CD4-positive, alpha-beta T cell treated with Interleukin-15 for 1 hour (primary cell): ENCODE results near the gene FAM174B.

Experiments used
- DNase-seq: peaks from one replicate; pipeline ENCODE4 v3.0.0-alpha.2; 2020

FAM174B gene

DNA sequence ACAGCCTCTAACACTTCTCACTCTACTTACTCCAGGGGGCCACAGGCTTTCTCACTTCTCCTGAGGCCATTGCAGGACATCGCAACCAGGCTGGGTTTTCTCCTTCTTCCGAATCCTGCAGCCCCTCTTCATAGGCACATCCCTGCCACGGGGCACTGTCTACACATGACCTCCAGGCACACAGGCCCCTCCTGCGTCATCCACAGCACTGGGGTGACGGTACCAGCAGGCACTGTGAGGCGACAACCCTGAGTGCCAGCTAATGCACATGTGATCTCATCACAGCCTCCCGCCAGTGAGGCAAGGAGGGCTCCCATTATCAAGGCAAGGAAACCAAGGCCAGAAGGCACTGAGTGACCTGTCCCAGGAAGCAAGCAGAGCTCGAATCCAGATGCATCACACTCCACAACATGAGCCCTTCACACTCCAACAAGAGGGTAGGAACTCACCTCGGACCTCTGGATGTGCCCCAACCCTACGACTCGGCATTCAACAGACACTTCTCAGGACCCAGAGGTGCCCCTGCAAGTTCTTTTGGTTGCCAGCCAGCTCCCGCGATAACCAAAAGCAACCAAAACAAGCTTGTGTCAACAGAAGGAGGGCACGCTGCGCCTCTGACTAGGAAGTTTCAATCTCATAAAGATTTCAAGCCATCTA, 16.7 kb downstream of the FAM174B start:
- DNase-seq = no peak

DNA sequence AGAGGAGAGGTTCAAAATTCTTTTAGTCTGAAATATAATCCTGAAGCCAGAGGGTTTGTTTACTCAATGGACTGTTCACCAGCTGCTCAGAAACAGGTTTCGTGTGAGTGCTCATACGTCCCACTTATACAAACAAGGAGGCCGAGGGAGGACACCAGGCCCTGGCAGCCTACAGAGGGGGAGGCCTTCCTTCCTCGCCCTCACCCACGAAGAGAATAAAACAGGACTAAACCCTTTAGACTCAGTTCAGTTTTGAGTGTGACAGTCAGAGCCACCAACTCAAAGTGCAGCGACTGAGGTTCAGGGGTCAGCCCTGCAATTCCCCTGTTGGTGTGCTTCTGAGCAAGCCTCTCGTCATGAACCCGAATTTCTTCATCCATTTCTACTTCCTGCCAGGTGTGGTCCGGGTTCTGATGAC, 17.3 kb downstream of the FAM174B start:
- no peak for DNase-seq

DNA sequence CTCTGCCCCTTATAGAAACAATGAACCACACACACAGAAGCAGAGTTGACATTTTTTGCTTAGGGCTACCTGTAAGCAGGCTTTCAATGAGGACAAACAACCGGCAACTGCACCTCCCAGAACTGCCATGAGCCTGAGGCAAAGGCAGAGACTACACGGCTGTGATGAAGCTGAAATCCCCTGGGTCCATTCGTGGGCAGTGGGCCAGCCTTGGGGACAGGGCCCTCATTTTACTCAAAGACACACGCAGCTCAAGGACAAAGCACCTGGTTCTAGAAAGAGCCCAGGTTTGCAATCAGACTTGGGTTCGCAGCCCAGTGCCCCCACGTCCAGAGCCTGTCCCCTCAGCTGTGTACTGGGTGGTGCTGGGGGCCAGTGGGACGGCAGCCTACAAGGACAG, 17.9 kb downstream of the FAM174B start:
- no peak for DNase-seq

DNA sequence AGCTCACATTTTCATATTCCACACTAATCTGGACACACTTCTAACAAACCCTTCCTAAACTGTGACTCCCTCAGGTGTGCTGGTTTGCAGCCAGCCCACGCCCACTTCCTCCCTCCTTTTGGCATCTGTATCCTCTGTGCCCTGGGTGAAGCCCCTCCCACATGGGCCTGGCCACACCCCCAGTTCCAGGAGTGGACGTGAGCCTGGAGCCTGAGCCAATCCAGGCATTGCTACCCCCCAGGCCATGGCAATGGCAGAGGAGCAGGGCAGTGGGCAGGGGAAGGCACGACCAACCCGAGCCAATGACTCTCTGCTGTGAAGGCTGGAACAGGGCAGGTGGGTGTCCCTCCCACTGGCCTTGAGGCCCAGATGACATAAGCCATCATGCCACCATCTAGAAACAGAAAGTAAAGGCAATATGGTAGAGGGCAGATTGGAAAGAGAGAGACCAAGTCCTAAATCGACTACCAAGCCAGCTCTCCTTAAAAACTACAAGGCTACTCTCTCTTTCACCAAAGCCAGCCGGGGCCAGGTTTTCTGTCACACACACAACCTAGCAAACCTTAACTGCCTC, 18.6 kb downstream of the FAM174B start:
- no peak for DNase-seq

DNA sequence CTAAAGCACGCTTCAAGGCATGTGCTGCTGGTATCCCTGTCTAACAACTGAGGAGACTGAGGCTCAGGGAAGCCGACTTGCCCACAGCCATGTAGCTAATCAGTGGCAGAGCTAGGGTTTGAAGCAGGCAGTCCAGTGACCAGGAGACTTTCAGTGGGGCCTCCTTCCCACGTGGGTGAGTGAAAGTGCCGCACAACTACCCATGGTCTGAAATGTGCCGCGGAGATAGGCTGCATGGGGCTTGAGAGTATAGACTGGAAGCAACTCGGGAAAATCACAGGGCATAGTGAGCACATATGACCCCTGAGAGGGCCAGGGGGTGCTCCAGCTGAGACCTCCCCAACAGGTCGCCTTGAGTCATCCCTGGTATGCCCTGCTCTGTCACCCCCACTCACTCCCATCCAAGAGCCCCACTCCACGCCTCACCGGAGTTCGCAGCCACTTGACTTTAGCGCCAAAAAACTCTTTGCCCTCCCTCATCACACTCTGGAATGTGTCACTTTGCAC, 19.1 kb downstream of the FAM174B start:
- DNase-seq = no peak

DNA sequence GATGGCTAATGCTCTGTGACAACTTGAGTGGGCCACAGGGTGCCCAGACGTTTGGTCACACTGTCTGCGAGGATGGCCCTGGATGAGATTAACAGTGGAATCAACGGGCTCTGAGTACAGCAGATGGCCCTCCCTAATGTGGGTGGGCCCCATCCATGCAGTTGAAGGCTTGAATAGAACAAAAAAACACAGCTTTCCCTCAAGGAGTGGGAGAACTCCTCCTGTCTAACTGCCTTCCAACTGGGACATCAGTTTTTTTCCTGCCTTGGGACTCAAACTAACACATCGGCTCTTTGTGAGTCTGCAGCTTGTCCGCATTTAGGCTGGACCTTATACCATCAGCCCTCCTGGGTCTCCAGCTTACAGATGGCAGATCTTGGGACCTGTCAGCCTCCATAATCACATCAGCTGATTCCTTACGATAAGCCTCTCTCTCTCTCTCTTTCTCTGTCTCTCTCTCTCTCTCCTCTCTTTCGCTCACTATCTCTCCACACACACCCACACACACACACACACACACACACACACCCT, 20.8 kb downstream of the FAM174B start:
- DNase-seq = no peak

DNA sequence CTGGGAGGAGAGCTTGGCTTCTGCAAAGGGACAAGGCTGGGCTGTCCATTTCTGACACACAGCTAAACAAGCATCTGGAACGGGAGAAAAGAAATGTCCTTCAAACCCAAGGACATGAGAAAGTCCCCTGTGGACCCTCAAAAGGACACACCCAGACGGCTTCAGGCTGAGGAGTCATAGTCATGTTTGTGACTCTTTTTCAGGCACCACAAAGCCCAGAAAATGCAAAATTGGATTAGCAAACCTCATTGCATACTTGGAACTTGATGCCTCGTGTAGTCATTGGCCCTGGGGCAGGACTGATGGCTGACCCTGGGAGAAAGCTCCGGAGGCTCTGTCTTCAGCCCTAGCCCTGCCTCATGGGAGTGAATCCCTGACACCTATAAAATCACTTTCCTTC, 21.5 kb downstream of the FAM174B start:
- DNase-seq = no peak

DNA sequence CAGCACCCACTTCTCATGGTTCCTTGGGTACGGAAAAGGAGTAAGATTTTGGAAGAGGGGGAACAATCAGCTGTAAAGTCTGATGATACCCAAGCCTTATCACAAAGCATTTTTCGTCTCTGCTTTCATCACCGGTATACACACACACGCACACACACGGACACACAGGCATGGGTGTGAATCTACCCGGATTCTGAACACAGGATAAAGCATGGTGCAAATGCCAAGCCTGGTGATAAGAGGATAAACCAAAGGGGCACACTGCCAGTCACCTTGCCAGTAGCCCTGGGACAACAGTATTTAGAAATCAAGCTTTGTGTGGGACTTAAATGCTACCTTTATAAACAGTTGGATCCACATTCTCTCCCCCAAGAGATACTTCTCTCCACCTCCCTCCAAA, 22.2 kb downstream of the FAM174B start:
- DNase-seq = no peak

DNA sequence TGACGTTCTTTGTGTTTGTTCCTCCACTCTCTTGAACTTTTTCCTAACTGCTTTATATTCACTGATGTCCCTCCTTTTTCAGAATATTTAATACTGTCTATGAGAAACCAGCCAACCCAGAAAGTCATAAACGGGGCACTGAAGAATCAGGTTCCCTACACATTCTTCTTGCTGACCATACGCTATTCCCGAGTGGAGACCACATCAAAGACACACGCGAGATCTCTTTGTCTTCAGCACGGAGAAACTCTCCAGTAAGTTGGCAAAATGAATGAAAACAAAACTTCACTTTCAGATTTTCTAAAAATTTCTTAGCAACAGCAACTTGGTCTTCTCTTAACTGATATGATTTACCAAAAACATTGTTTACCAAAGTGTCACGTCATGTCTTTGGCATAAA, 22.6 kb downstream of the FAM174B start:
- no peak for DNase-seq

DNA sequence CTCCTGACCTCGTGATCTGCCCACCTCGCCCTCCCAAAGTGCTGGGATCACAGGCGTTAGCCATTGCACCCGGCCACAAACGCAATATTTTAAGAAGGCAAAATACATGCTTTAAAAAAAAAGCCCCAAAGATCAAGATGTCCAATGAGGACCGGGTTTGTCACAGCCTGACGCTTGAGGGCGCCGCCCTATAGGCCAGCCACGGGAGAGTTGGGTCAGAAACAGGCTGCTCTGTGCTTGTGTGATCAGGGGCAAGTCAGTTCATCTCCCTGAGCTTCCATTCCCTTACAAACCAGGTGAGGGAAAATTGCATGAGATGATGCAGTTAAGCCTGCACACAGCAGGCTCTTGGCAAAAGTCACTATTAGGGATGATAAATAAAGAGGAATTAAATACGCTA, 23.9 kb downstream of the FAM174B start:
- no peak for DNase-seq

DNA sequence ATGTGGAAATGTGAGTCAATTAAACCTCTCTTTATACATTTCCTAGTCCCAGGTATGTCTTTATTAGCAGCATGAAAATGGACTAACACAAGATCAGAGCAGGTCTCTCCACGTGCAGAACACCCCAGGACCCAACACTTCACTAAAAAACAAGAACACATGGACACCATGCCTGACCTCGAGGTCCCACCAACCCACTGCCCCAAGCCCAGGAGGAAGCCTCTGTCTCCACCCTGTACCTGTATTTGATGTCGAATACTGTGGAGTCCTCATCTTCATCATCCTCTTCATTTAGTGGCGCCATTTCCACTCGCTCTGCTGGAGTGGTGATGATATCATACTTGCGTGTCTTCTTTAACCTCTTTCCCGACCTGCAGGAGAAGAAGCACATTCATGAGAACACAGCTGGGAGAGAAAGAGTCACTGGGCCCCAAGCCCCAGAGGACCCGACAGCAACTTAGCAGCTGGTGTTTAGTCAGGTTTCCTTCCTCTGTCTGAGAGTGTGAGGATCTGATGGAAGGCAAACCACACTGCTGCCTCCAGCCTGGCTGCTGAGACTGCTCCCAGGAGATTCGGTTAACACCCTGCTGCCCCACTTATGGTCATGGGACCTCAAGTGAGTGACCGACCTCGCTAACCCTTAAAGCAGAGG, 25.5 kb downstream of the FAM174B start:
- no peak for DNase-seq

DNA sequence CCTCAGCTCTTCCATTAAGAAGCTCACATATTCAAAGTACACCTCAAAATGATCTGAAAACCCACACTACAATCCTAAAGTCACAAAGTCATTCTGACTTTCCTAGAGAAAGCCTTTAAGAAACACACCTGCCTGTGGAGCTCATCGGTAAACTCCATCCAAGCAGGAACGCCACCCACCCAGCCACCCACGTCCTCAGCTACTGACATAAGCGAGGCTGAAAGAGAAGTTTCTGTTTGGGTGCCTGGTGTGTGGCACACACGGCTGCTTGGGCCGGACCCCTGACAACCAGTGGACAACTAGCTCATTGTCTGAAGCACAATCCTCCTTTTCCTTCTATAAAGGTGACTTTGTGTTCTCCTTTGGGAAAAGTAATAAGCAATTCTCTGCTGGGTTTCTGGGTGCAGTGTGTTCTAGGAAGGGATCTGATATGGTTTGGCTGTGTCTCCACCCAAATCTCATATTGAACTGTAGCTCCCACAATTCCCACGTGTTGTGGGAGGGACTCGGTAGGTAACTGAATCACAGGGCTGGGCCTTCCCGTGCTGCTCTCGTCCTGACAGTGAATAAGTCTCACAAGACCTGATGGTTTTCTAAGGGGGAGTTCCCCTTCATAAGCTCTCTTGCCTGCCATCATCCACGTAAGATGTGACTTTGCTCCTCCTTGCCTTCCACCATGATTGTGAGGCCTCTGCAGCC, 26.1 kb downstream of the FAM174B start:
- no peak for DNase-seq

DNA sequence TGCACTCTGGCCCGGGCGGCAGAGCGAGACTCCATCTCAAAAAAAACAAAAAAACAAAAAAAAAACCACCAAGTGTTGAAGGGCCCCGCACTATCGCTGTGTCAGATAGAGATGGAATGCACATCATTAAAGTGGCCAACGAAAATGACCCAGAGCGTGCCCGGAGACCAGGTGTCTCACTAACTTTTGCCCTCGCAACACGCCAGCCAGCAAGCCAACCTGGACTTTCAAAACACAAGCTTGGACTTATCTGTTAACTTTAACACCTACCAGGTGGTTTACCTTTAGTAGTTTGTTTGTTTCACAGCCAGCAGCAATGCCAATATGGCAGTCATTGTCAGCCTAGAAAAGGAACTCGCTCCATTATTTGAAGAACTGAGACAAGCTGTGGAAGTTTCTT, 28.6 kb downstream of the FAM174B start:
- DNase-seq = no peak

DNA sequence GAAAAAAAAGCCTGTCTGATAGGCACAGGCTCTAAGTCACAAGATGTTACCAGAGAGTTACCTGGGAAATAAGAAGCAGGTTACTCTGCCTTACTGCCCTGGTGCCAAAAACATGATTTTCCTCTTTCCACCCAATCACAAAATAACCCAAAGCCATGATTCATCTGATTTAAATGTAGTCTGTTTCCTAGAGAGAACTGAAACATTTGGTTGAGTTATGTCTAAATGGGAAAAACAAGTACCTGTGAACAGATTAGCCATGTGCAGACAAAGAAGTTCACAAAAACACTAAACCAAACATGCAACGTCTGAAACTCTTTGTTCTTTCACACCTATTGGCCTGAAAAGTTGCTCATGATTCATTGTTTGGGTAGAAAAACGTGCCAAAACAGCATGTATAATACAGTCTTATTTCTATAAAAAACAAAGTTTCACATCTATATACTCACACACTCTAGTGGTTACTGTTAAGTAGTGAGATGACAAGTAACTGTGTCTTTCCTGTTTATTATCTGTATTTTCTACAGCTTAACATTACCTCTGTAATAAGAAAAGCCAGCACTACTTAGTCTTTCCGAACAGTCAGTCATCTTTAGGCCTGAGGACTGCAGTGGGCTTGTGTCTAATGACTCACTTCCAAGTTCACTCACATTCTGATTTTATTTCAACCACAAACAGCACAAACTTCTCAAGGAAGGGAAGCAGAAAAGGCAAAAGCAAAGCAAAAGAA, 30.2 kb downstream of the FAM174B start:
- no peak for DNase-seq

DNA sequence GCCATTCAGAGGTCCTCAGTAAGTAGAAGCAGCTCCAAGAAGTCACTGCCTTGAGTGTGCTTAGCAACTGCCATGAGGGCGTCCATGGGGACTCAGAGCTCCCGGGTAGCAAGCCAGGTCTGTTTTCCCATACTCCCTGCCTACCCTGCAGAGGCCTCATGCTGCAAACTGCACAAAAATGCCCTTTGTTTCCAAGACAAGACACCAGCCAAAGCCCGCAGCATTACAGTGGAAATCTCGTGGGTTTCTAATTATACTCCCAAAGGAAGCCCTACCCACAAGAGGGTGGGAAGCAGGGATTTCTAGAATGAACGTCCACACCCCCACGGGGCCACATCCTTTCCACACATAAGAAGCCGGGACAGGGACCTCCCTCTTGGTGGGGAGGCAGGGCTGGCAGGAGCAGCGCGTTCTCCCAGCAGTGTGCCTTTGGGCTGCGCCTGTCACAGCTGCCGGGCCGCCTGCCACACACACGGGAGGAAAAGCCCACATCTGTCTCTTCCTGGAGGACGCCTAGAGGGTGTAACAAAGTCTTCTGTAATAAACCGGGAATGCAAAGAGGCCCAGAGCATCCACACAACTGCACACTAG, 31.1 kb downstream of the FAM174B start:
- no peak for DNase-seq

DNA sequence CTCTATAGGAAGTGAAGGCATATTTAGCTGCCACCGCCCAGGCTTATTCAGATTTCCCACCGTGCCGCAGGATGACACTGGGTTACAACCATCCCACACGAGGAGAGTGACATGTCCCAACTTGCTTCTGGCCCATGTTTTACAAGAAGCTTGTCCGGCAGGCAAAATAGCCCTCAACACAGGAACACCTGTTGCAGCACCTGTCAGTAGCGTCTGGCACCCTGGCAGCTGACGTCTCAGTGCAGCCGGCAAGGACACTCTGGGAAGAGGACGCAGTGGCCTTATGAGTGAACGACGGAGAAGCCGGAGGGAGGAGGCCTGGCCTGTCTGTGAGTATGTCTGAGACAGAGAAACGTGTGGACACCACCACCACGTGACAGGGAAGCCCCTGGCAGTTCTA, 32.1 kb downstream of the FAM174B start:
- no peak for DNase-seq

DNA sequence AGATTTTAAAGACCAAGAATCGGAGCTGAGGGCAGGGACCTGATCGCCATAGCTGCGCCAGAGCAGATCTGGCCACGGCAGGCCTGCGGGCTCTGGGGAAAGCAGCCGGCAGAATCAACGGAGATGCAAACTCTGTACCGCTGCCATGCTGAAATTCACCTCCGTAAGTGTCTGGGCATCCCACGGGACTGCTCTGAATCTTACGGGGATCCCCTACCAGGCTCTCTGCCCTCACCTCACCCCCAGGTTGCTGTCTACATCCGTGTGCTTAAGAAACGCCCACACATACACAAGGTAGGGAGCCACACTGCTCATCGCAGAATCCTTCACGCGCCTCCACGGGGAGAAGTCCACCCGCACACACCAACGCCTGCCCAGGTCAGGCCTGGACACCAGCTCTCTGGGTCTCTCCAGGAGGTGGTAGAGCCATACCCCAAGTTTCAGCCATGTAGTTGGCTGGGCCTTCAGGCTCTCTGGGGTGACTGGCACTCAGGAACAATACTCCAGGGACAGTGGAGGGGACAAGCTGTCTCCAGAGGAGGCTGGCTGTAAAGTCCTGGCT, 33.5 kb downstream of the FAM174B start:
- DNase-seq = no peak

DNA sequence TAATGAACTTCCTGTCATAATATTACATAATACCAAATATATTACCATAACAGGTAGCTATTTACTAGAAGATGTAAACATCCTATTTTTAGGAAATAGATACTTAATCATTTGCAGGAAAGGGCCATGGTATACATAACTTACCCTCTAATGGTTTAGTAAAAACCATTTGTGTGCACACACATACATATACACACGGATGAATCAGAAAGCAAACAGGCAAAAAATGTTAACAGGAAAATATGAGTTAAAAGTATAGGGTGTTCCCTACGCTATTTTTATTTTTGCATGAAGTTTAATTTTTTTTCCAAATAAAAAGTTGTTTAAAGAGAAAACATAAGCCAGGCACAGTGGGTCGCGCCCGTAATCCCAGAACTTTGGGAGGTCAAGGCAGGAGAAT, 34.6 kb downstream of the FAM174B start:
- no peak for DNase-seq

DNA sequence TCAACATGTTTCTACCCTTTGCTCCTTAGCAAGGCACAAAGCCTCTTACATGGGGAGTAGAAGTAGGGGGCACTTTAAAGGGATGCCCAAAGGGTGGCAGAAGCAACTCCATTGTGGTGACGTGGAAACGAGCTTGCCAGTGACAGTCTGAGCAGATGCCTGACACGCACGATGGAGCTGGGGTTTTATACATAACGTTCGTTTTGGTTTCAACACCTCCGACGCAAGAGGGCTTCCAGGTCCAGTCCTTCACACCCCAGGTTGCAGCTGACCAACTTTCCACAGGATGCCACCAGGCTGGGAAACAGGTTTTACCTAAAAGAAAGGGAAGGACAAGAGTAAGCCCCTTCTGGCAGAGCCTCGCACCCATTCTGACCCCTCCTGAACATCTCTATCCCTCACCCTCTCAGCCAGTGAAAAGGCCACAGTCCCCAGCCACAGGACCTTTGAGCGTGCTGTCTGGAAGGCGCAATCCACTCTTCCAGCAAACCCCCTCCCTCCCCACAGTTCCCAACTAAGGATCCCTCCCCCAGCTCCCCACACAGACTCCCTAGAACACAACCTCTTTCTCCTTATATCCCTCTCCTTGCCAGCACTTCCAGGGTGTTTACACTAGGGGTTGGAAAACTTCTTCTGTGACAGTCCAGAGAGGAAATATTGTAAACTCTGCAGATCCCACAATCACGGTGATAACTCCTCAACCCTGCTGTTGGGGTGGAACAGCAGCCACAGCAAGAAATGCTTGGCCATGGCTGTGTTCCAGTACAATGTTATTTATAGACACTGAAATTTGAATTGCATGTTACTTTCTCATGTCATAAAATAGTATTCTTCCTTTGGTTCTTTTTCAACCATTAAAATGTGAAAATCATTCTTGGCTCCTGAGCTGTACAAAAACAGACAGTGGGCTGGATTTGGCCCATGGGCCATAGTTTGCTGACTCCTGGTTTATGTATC, 36.2 kb downstream of the FAM174B start:
- DNase-seq = no peak

DNA sequence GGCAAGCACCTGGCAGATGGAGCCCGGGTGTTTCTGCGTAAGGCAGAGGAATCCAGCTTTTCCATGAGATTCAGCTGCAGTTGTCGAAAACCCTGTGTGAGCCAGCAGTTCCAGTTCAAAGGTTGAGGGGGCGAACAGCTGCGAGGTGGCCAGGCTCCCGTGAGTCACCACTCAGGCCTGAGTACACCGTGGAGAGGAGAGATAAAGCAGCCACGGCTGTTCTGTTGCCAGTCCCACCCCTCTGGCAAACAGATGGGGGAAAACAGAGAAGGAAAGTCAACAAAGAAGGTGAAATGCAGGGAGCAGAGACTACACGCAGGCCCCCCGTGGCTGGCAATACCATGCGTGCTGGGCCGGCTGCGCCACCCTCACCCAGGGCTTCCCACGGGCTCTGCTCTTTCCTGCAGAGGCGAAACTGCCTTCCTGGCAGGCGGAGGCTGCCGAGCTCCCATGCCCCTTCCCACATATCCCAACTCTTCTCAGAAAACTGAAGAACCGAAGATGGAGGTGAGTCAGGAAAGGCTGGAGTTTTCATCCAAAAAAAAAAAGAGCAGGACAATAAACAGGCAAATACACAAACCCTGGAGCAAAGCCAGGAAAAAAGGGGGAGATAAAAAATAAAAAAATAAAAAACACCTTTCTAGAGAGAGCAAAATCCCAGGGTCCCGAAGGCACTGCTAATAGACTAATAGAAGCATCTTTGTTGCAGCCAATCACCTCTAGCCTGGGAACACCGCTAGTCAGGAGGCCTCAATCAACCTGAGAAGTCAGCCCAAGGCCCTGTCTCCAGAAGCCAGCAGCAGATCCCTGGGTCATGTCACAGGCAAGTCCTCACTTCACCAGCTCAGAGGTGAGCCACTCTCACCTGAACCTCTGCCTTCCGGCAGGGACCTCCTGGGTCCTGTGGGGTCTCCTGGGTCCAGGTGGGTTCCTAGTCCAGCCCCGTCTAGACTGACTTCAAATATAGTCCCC, 37.7 kb downstream of the FAM174B start:
- no peak for DNase-seq
